Brain microvascular endothelial cell (primary cell): ENCODE data around the gene TM4SF20.

Experiments used
- DNase-seq: peaks from one replicate; pipeline ENCODE4 v3.0.0-alpha.2; 2020
- H3K27ac ChIP-seq: fragments of 250-450 bp; sonication (Bioruptor Pico); 2 replicates; pipeline ENCODE4 v1.5.1; 2020; ENCODE audit warnings: mild to moderate bottlenecking, moderate library complexity
- H3K27me3 ChIP-seq: fragments of 250-450 bp; sonication (Bioruptor Pico); replicated peaks from 2 replicates; pipeline ENCODE4 v1.5.1; 2020; ENCODE audit warnings: mild to moderate bottlenecking
- H3K36me3 ChIP-seq: fragments of 250-450 bp; sonication (Bioruptor Pico); replicated peaks from 2 replicates; pipeline ENCODE4 v1.5.1; 2020; ENCODE audit warnings: mild to moderate bottlenecking
- H3K4me3 ChIP-seq: 2 replicates; pipeline ENCODE4 v1.5.1; 2011; ENCODE audit warnings: low read depth, mild to moderate bottlenecking, control low read depth, low read length, moderate library complexity
- in situ Hi-C: cut with HindIII; loops from 2 replicates; pipeline ENCODE4 v1.10.0; 2017; ENCODE audit warnings: low sequenced_read_pairs, low pct_ligation_motif_present
- TF ChIP-seq, protein P1 (sequence below): IDR thresholded peaks from 2 replicates; pipeline ENCODE4 v1.5.1; 2011; ENCODE audit warnings: low read depth, mild to moderate bottlenecking, moderate library complexity, low read length, control low read depth, inconsistent platforms; ENCODE audit errors: missing control alignments

Gene TM4SF20

DNA sequence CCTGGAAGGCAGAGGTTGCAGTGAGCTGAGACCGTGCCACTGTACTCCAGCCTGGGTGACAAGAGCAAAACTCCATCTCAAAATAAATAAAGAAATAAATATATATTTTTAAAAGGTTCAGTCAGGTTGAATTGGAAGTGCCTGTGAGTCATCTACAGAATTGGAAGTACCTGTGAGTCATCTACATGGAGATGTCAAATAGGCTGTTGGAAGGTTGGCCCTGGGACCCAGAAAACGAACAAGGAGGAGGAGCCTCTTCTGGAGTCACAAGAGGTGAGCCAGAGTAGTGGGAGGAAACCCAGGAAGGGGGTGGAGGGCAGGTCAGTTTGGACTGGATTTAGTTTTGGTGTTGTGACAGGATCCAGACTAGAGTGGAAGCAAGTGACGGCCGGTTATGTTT, 23.9 kb upstream of the TM4SF20 start:
- in situ Hi-C loops: no loop called here
- DNase-seq: no peak
- no peaks in the 10 kb centered on the region for H3K27me3 ChIP-seq
- TF ChIP-seq, protein P1, sequence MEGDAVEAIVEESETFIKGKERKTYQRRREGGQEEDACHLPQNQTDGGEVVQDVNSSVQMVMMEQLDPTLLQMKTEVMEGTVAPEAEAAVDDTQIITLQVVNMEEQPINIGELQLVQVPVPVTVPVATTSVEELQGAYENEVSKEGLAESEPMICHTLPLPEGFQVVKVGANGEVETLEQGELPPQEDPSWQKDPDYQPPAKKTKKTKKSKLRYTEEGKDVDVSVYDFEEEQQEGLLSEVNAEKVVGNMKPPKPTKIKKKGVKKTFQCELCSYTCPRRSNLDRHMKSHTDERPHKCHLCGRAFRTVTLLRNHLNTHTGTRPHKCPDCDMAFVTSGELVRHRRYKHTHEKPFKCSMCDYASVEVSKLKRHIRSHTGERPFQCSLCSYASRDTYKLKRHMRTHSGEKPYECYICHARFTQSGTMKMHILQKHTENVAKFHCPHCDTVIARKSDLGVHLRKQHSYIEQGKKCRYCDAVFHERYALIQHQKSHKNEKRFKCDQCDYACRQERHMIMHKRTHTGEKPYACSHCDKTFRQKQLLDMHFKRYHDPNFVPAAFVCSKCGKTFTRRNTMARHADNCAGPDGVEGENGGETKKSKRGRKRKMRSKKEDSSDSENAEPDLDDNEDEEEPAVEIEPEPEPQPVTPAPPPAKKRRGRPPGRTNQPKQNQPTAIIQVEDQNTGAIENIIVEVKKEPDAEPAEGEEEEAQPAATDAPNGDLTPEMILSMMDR: no peak
- H3K4me3 ChIP-seq: no peak overlapping the region
- H3K27ac ChIP-seq: no peak overlapping the region
- H3K36me3 ChIP-seq: no peaks in the 10 kb centered on the region

DNA sequence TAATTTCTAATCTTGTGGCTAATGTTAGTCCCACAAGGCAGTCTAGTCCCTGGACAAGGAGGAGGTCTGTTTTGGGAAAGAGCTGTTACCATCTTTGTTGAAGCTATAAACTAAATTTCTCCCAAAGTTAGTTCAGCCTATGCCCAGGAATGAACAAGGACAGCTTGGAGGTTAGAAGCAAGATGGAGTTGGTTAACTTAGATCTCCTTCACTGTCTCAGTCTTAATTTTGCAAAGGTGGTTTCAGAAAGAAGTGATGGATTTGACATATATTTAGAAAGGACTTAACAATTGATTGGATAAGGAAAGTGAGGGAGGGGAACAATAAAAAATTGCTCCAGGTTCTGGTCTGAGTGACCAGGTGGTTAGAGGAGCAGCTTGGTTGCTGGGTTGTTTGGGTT, 23.2 kb upstream of the TM4SF20 start:
- in situ Hi-C loops: no loop called here
- Histone ChIP-seq H3K27me3 (no peaks in the 10 kb centered on the region), H3K36me3 (no peaks in the 10 kb centered on the region), H3K27ac (no peak overlapping the region), H3K4me3 (no peak overlapping the region)
- TF ChIP-seq, protein P1: no peak
- no peak for DNase-seq

DNA sequence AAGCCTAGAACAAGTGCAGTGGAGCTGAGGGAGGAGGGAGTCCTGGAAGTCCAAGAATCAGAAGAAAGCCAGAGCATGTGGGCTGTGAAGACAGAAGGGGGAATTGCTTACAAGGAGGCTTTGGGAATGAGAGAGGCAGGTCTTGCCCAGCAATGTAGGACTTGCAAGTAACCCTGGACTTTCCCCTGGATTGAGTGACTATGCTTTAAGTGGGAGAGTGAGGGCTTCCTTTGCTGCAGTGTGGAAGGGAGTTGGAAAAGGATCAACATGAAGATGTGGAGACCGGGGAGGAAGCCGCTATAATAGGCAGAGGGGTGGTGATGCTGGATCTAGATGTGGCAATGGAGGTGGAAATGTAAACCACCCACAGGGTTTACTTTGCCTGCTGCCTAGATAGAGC, 22.4 kb upstream of the TM4SF20 start:
- Histone ChIP-seq H3K36me3 (no peaks in the 10 kb centered on the region), H3K27ac (no peak overlapping the region), H3K27me3 (no peaks in the 10 kb centered on the region), H3K4me3 (no peak overlapping the region)
- TF ChIP-seq, protein P1: no peak
- no peak for DNase-seq
- in situ Hi-C loops: no loop called here

DNA sequence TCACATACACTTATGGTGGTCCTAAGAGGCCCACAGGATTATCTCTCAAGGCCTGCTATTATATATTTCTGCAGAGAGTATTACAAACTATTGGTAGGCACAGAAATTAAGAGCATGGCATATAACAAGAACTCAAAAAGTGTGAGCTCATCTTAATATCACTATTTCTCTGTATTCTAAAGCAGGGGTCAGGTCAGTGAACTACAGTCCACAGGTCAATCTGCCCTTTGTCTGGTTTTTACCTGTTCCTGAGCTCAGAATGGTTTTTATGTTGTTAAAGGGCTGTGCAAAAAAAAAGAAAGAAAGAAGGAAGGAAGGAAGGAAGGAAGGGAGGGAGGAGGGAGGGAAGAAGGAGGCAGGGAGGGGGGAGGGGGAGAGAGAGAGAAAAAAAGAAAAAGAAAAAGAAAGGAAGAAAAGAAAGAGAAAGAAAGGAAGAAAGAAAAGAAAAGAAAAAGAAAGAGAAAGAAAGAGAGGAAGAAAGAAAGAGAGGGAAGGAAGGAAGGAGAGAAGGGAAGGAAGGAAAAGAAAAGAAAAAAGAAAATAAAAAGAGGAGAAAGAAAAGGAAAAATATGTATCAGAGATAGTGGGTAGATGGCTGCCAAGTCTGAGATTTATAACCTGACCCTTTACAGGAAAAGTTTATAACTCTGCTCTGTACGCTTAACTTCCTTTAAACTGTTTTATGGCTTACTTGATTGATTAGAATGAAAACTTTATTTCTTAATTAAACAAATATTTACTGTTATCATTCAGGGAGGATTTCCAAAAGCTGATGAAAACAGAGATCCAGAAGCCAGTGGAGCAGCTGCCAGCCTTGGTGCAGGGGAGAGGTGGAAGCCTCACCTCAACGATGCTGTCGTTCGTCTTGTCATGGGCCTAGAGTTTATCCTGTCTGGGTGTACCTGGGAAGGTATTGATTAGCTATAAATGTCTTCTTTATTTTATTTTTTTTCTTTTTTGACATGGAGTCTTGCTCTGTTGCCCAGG, 19.9 kb upstream of the TM4SF20 start:
- H3K36me3 ChIP-seq: no peaks in the 10 kb centered on the region
- TF ChIP-seq, protein P1: no peak
- no peak overlapping the region for H3K27ac ChIP-seq
- H3K4me3 ChIP-seq: no peak overlapping the region
- no peaks in the 10 kb centered on the region for H3K27me3 ChIP-seq
- no peak for DNase-seq
- in situ Hi-C loops: no loop called here

DNA sequence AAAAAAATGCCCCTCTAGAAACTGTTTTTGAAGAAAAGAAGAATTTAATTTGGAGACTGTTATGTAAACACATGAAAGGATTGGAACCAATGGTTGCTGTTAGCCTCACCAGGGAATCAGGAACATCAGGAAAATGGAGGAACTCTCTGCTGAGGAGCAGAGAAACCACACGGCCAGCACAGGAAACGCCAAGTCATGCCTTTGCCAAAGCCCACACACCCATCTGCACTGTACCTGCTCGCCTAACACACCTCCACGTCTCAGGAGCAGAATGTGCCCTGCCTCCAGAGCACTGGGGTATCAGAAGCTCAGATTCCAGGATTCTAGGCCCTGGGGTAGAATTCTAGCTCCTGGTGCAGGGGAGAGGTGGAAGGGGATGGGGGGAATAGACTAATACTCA, 18.5 kb upstream of the TM4SF20 start:
- no peak overlapping the region for H3K4me3 ChIP-seq
- H3K27ac ChIP-seq: no peak overlapping the region

More for the DNA sequence above, 18.5 kb upstream of the TM4SF20 start:
- Histone ChIP-seq H3K36me3 (no peaks in the 10 kb centered on the region), H3K27me3 (no peaks in the 10 kb centered on the region)
- DNase-seq: no peak
- TF ChIP-seq, protein P1: no peak
- in situ Hi-C loops: no loop called here
